DOHH2 (cell line): ENCODE data around the gene TDRD9.

Source experiments
- H3F3A ChIP-seq: fragments of 200-600 bp; sonication (generic), shearing (Covaris generic); 2 replicates; pipeline ENCODE4 v1.6.0; 2016; ENCODE audit warnings: antibody characterized with exemption, mild to moderate bottlenecking; ENCODE audit not compliant: control insufficient read depth, insufficient read depth
- H3K27ac ChIP-seq: fragments of 200-600 bp; sonication (generic); 2 replicates; pipeline ENCODE4 v1.5.1; 2014; ENCODE audit warnings: low read depth, mild to moderate bottlenecking, low read length, moderate library complexity
- H3K27me3 ChIP-seq: fragments of 200-600 bp; sonication (generic); 2 replicates; pipeline ENCODE4 v1.6.1; 2014; ENCODE audit warnings: mild to moderate bottlenecking, low read length, mixed read lengths; ENCODE audit not compliant: control insufficient read depth
- H3K36me3 ChIP-seq: fragments of 200-600 bp; sonication (generic); 2 replicates; pipeline ENCODE4 v1.6.1; 2014; ENCODE audit warnings: mild to moderate bottlenecking, low read length, moderate library complexity, mixed read lengths; ENCODE audit not compliant: control insufficient read depth
- H3K4me1 ChIP-seq: fragments of 200-600 bp; sonication (generic); 2 replicates; pipeline ENCODE4 v1.6.1; 2014; ENCODE audit warnings: mild to moderate bottlenecking, low read length, mixed read lengths; ENCODE audit not compliant: control insufficient read depth
- H3K4me2 ChIP-seq: fragments of 200-600 bp; sonication (generic); 2 replicates; pipeline ENCODE4 v1.6.0; 2014; ENCODE audit warnings: mild to moderate bottlenecking, low read length, moderate library complexity
- H3K4me3 ChIP-seq: fragments of 200-600 bp; sonication (generic); 2 replicates; pipeline ENCODE4 v1.5.1; 2014; ENCODE audit warnings: mild to moderate bottlenecking, low read length, mixed read lengths
- H3K79me2 ChIP-seq: fragments of 200-600 bp; sonication (generic); 2 replicates; pipeline ENCODE4 v1.6.1; 2014; ENCODE audit warnings: mild to moderate bottlenecking, low read length, mixed read lengths; ENCODE audit not compliant: control insufficient read depth
- H3K9me2 ChIP-seq: fragments of 200-600 bp; sonication (generic); replicated peaks from 2 replicates; pipeline ENCODE4 v1.6.1; 2014; ENCODE audit warnings: mild to moderate bottlenecking, low read length, mixed read lengths; ENCODE audit not compliant: control insufficient read depth
- H3K9me3 ChIP-seq: fragments of 200-600 bp; sonication (generic); 2 replicates; pipeline ENCODE4 v1.6.1; 2014; ENCODE audit warnings: antibody characterized with exemption, low read length, mixed read lengths; ENCODE audit not compliant: control insufficient read depth, insufficient read depth
- H4K20me1 ChIP-seq: fragments of 200-600 bp; sonication (generic); 2 replicates; pipeline ENCODE4 v1.6.0; 2014; ENCODE audit warnings: low read depth, mild to moderate bottlenecking, antibody characterized with exemption, low read length, moderate library complexity; ENCODE audit not compliant: control insufficient read depth, insufficient read depth
- CTCF ChIP-seq: fragments of 200-600 bp; sonication (generic); IDR thresholded peaks from one replicate; pipeline ENCODE4 v1.5.1; 2014; ENCODE audit warnings: antibody characterized with exemption, mild to moderate bottlenecking, low read depth, low read length; ENCODE audit not compliant: poor library complexity, severe bottlenecking
- EZH2phosphoT487 ChIP-seq: fragments of 200-600 bp; sonication (generic); IDR thresholded peaks from 2 replicates; pipeline ENCODE4 v1.6.1; 2017; ENCODE audit warnings: borderline replicate concordance, mild to moderate bottlenecking, antibody characterized with exemption, low read length, moderate library complexity, mixed read lengths

Gene TDRD9

GRCh38 chr14:104076743-104077142 lies 148.5 kb downstream of the TDRD9 start:
- H3K4me2 ChIP-seq, result no peak overlapping the region
- no peaks in the 10 kb centered on the region for H3K79me2 ChIP-seq
- H3K4me1 ChIP-seq, result peaks cover 7% of the 10 kb centered on the region
- H4K20me1 ChIP-seq, result no peaks in the 10 kb centered on the region
- H3K27ac ChIP-seq, result no peak overlapping the region
- H3K9me2 ChIP-seq, result no peaks in the 10 kb centered on the region
- H3K27me3 ChIP-seq, result no peaks in the 10 kb centered on the region
- no peak overlapping the region for H3K4me3 ChIP-seq
- H3K9me3 ChIP-seq, result peaks cover 12% of the 10 kb centered on the region
- H3F3A ChIP-seq, result no peaks in the 10 kb centered on the region
- TF ChIP-seq EZH2phosphoT487 (no peak), CTCF (no peak)
- no peaks in the 10 kb centered on the region for H3K36me3 ChIP-seq

- Histone ChIP-seq H3F3A (no peaks in the 10 kb centered on the region), H3K36me3 (no peaks in the 10 kb centered on the region), H3K4me3 (no peak overlapping the region), H3K9me2 (no peaks in the 10 kb centered on the region), H3K27me3 (no peaks in the 10 kb centered on the region), H3K79me2 (no peaks in the 10 kb centered on the region), H4K20me1 (no peaks in the 10 kb centered on the region), H3K4me2 (peak overlapping the region; percentile 47), H3K27ac (no peak overlapping the region), H3K4me1 (peaks cover 7% of the 10 kb centered on the region), H3K9me3 (peaks cover 10% of the 10 kb centered on the region)
- TF ChIP-seq EZH2phosphoT487, result no peak
- peak; percentile 100 for TF ChIP-seq CTCF
These were observed 149.8 kb downstream of the TDRD9 start for GRCh38 chr14:104078031-104078455.

- H3K79me2 ChIP-seq, result no peaks in the 10 kb centered on the region
- no peaks in the 10 kb centered on the region for H3K36me3 ChIP-seq
- no peaks in the 10 kb centered on the region for H3K27me3 ChIP-seq
- TF ChIP-seq CTCF (no peak), EZH2phosphoT487 (no peak)
- H3K9me3 ChIP-seq, result no peaks in the 10 kb centered on the region
- H3K27ac ChIP-seq, result no peak overlapping the region
- H3F3A ChIP-seq, result no peaks in the 10 kb centered on the region
- peaks cover 7% of the 10 kb centered on the region for H3K4me1 ChIP-seq
- H3K4me2 ChIP-seq, result no peak overlapping the region
- H3K4me3 ChIP-seq, result no peak overlapping the region
- H4K20me1 ChIP-seq, result no peaks in the 10 kb centered on the region
- H3K9me2 ChIP-seq, result no peaks in the 10 kb centered on the region
These were observed 152.4 kb downstream of the TDRD9 start for GRCh38 chr14:104080376-104081260.
